Central memory CD4-positive, alpha-beta T cell (primary cell): ENCODE data around the gene FMN1.
A peak's percentile ranks its signal among the peaks of the same experiment; 100 is the strongest.

Source experiments
- DNase-seq: peaks from one replicate; pipeline ENCODE4 v3.0.0; 2022

The FMN1 gene

DNA sequence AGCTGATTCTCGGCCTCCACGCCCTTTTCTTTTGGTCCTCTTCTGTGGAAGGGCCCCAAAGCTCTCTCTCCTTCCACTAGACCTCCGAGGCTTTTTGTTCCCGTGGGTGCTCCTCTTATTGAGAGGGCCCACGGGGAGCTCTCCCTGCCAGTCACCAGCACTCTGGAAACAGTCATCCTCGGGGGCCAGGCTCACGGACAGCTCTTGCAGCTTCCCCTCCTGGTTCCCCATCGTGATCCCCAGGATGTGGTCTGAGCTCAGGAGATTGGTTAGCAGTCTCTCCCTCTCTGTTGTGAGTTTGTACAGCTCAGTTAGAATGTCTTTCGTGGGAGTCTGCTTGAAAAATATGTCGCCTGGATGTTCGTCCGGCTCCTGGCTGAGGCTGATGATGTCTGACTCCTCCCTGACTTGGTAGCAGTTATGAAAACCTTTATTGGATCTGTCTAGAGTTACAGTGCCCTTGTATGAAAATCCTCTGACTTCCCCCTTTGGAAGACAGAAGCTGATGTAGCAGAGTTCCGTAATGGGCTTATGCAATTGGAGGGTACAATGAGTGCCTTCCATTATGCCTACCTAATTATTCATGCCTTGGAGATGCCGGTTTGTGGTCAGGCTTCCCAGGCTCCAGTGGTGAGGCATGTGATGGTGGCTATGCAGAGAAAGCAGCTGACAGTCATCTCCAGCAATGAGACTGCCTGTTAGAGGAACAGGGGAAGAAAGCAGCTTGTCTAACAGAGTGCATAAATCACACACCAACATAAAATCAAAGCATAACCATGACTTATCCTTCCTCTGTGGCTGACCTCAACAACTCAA lies 40.0 kb downstream of the FMN1 start:
- DNase-seq: no peak

DNA sequence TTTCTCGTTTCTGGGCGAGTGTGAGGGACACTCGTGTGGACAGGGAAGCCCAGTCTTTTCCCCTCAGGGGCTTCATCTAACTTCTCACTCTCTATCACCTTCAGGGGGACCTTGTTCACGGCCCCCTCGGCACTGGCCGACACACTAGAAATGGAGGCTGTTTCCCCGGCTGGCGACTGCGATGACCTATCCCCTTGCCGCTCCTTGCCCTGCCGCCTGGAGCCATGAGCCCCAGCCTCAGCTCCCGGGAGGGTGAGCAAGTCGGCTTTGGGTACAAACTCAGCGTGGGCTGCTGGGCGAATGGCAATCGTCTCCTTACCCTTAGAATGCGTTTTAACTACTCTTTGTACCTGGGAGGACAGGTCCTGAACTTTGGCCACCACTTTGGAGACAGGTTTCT lies 41.0 kb downstream of the FMN1 start:
- no peak for DNase-seq

DNA sequence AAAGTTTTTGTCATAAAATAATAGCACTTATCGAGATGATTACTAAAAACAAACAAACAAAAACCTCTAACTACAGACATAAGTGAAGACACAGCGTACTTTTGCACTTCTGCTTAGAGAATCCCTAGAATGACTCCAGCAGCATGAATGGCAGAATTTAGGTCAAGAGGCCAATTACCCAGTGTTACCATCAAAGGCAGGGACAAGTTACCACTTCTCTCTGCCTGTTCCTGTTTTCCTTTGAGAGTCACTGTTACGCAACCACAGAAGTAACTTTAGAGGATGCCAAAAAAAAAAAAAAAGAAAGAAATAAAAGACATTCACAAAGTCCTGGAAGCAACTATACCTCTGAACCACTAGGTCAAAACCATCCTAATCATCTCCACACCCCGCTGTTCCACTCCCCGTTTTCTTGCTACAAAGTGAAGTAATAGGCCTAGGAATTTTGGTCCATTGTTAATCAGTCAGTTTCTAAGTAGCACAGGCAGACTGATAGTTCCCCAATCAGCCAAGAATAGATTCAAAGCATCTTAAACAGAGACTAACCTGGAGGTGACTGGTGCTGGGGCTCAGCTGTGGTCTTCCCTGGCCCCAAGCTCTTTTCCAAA lies 41.9 kb downstream of the FMN1 start:
- DNase-seq: no peak

DNA sequence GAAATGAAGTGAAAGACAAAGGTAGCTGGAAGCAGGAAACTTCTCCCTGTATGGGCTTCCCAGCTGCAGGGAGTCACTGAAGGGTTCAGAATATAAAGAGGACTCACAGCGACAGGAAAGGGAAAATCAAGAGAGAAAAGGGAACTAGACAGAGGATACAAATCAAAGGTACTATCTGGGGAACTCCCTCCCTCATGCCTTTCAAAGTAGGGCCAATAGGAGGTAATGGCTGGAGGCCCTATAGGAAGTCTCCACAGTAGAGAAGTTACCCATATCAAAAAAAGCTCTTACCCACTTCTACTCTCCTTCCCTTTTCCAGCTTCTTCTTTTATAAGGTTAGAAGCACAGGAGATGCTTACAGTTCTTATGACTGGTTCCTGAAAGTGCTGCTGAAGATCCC lies 43.5 kb downstream of the FMN1 start:
- DNase-seq: no peak

DNA sequence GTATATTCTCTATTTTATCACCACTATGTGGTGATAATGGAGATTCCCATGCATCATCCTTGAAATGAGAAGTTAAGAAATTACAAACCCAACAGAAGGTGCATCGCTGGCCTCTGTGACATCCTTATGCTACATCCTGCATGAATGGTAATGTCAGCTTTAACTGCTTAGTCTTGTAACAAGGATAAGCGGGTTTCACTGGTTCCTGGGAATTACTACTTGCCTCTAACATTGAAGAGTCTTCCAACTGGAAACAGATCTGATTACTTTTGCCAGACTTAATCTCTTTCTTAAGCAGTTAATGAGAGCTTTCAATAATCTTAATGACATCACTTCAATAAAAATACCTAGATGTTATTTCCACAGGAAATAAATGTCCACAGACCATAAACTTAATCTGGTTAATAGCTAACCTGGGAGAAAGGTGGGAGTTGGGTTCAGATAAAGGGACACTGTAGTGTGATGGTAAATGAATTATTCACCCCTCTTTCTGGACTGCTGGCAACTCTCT lies 44.0 kb downstream of the FMN1 start:
- DNase-seq: no peak

GRCh38 chr15:33149919-33150318 lies 44.6 kb downstream of the FMN1 start:
- DNase-seq: no peak

GRCh38 chr15:33148129-33148751 lies 46.3 kb downstream of the FMN1 start:
- no peak for DNase-seq

DNA sequence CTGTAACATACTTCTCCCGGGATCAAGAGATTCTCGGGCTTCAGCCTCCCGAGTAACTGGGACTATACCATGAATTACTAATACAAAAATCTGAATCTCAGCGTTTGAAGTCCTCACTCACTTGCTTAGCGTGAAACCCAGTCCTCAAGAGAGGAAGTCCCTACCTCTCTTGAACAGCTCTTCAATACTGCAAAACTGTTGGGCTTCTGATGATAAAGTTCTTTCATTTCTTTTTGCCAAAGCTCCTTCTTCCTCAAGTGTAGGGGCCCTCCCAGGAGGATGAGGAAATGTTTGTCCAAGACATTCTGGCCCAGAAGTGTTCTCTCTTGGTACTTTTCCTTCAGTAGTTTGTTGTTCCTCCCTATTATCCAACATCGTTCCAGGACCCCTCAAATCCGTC lies 48.5 kb downstream of the FMN1 start:
- no peak for DNase-seq

- DNase-seq: no peak
Measured at GRCh38 chr15:33145447-33145846, 49.1 kb downstream of the FMN1 start.

- DNase-seq: no peak
Measured at GRCh38 chr15:33142708-33143107, 51.8 kb downstream of the FMN1 start.

DNA sequence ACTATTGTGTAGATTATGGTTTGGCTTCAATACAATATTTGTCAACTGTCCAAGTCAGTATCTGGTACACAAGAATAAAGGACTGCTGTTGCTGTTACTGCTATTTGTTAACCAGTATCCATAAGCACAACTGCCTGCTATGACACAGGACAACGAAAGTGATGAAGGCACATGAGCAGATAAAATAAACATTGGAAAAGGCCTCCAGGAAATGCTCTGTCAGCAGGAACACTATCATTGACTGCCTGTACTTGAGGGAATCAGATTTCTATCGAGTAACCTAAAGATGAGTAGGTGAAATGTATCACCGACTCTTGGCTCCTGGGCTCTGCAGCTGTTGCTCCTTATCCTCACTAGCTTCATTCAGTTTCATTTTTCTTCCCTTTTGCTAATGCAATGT lies 56.5 kb downstream of the FMN1 start:
- no peak for DNase-seq

- DNase-seq: no peak
Measured at GRCh38 chr15:33137101-33137500, 57.4 kb downstream of the FMN1 start.

DNA sequence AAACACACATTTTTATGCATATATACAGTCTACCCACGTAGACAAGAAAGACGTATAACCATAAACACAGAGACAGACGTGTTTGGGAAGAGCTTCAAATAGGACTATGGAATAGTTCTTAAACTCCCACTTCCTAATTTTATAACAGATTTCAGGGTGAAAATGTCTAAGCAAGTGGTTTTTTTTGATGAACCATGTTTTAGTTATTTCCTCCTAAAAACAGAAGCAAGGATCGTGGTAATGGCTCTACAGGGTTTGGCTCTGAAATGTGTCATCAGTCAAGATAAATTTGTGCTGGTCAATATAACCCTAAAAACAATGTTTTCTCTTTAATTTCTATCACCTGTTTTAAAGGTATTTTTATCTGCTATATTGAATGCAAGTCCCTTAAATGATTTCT lies 58.2 kb downstream of the FMN1 start:
- DNase-seq: no peak

DNA sequence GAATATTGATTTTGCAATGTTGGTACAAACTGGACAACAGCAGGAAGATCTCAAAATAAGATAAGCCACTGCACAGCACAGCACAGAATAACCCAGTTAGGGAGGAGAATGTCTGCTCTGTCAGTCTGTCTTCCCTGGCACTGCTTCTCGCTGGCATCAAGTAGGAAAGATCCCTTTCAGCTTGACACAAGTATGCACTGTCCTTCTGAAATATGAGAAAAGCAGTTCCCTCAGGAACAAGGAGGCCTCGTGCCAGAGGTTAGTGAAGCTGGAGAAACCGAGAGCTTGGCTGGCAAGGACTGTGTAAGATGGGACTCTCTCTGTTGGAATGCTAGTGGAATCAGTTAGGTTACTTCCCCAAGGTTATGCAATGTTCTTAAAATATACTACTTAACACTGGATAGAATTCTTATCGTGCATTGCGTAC lies 59.1 kb downstream of the FMN1 start:
- no peak for DNase-seq

- DNase-seq: no peak
Measured at GRCh38 chr15:33132722-33133345, 61.7 kb downstream of the FMN1 start.

DNA sequence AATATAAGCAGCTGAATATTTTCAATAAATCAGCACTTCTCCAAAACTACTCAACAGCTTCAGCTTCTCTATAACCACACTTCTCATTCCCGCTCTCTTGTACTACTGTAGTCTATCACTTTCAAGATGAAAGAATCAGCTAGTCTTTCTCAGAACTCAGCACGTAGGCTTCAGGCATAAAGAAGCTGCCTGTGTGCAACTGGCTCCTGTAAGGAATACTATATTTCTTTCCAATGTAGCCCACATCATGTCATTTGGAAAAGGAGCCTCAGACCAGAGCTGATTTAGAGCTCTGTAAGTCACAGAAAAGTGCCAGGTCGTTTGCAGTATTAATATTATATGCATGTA lies 62.3 kb downstream of the FMN1 start:
- no peak for DNase-seq

DNA sequence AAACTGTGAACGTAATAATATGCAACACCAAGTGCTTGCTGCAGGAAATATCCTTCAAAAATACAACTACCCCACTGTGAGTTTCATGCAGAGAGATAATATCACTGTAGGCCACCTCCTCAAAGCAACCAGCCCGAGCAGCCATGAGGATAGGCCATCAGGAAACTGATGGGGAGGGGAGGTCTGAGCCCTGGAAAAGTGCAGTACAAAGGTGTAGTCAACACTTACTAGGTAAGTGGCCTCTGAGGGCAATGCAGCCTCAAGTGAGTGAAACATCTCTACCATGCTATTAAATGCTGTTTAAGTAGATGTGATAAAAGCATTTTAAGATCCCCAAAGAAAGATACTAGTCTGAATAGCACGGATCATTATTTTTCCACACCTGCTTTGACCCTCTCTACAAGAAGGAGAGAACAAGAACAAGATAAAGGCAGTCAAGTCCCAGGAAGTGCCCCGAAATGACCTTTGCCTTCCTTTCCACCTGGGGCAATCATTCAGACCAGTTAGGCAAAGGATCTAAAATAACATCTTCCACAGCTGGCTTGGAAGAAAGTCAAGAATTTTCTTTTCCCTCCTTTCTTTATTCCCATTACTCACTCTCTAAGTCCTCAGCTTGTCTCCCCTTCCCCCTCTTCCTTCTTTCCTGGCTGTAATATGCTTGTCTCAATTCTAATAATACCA lies 62.8 kb downstream of the FMN1 start:
- DNase-seq: no peak

DNA sequence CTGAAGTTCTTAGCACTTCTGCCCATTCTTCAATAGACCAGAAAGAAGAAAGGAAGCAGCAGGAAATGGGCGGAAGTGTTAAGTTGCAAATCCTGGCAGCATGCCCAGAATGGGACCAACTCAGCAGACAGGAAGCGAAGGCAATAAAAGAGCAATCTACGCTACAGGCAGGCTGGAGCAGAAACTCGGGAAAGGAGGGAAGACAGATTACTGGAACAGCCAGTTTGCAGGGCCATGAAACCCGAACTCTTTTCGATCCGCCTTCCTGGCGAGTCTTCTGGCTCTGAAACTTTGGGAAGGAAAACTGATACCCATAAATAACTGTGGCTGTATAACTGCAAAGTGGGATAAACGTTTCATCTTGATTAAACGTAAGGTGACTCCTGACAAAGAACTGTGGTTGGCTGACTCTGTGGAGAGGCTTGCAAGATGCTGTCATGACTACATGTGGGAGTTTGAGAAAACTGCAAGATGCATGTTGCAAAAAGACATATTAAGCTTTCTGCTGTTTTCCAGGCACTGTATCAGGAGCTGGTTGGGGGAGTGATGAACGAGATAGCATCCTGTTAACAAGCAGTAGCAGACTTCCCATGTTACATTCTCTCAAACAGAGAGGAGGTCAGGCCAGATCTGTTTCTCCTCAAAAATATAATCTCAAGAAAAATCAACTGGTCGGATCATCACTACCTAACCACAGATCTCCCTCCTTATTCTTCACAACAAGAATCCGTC lies 67.8 kb downstream of the FMN1 start:
- DNase-seq: peak; percentile 80

DNA sequence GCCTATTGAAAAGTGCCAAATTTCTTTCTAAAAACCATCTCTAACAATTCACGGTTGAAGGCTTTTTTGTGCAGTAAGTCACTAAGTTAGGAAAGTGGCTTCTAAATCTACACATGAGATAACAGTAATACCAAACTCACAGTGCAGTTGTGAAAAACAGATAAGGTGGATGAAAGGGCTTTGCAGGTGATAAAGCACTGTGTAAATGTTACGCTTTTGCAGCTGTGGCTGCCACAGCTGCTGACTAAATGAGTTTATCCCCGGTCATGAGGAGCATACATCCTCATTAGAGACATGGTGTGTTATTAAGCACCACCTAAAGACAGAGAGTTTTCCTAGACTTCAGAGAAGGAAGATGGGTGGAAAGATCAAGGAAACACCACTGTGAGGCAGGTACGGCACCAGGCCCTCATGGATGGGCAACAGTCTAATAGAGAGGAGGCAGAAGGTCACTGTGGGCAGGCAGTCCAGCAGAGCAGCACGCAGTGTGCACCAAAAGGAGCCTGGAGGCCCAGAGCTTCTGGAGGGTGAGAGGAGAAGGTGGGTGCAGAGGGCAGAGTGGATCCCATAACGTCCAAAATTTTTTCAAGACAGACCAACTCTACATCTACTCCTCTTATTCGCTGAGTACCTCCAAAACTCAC lies 68.5 kb downstream of the FMN1 start:
- peak; percentile 24 for DNase-seq

DNA sequence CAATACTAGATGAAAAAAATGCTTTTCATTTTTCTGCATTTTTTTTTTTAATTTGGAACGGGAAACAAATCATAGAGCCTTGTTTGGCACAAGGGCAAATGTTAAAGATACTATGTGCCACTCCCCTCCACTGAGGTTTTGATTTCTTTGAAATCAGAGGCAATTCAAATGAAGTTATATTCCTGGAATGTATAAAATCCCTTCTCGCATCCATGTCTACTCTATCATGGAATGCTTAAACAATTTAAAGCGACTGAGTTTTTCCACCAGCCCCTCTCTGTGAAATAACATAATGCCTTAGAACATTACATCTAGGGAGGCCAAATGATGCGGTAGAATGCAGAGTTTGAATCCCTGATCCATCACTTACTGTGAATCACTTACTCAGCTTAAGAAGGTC lies 69.7 kb downstream of the FMN1 start:
- DNase-seq: no peak

DNA sequence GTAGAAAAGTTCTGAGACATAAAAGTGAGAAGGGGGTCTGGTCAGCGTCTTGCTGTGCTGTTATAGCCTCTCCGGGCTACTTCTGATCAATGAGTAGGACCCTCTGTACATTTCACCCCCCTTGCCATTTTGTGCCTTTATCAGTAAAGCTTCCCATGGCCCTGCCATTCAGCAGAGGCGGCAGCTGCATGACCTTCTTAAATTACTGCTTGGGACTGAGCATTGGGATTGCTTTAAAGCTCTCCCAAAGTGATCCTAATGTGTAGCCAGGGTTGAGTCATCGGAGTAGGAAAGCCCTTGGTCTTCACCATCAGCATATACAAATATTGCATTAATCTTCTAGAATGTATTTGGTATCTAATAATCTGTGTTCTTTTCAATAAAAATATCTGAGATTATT lies 70.2 kb downstream of the FMN1 start:
- no peak for DNase-seq

GRCh38 chr15:33119865-33120264 lies 74.6 kb downstream of the FMN1 start:
- DNase-seq: no peak
